ENCODE measurements around the gene ATG16L2.
"Not testable (repeated sequence)": the region's sequence is repeated elsewhere in the genome, so short reads cannot be mapped to it uniquely, and the experiment has no call there.

Gene ATG16L2

DNA sequence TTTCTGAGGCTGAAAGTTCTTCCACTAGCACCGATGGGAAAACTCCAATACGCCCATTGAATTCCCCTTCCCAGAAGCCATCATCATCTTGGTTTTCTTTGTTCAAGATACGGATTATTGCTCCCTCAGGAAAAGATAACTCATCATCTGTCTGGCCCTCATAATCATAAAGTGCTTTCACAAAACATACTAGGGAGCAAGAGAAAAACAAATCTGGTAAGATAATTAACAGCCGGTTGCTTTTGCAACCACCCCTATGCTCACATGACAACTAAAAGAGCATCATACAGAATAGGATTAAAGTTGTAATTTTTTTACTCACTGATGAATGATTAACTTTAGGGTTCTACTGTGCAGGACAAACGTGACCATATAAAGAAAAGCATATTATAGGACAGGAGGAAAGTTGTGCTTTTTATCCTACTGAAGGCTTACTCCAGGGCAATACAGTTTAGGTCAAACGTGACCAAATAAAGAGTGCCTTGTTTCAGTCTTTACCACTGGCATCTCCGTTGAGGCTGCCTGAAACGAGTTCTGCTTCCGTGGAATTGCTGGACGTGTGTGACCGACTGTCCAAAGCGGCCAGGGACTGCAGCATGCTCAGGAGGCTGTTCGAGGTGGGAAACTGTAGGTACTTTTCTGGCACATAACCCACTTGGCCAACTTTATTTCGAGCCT is 28.6 kb downstream of the ATG16L2 start:
- no peak for DNase-seq (ENCODE audit: low read depth in 2 of 2)

- DNase-seq (ENCODE audit: low read depth in 2 of 2), result no peak
Measured at GRCh38 chr11:72844356-72844755, 30.1 kb downstream of the ATG16L2 start.

DNA sequence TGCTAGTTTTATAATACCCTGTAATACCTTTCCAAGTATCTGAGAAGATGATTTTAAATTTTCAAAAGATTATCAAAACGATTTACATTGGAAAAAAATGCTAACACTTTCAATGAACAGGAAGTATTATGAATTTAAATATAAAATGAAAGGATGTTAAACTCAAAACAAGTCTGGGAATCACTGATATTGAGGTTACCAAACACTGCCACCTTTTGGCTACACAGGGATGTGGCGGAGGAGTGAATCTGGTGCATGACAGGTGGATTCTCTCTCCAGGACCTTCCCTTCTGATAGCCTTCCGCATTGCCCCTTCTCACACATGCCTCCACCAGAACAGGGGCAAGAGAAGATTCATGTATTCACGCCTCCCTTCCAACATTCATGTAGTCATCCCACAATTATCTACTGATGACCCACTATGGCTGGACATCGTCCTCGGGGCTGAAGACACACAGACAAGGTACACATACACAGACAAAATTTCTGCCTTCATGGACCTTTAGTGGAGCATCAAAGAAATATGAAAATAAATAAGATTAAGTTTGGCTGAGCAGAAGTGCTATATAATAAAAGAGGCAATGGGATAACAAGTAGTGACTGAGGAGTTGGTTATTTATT is 34.7 kb downstream of the ATG16L2 start:
- no peak for DNase-seq (ENCODE audit: low read depth in 2 of 2)

DNA sequence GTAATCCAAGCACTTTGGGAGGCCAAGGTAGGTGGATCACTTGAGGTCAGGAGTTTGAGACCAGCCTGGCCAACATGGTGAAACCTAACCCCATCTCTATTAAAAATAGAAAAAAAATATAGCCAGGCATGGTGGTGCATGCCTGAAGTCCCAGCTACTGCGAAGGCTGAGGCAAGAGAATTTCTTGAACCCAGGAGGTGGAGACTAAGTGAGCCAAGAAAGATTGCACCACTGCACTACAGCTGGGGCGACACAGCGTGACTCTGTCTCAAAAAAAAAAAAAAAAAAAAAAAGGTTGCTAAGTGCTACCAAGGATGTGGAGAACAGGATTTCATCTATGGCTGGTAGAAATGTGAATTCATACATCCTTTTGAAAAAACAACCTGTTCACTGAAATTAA is 36.6 kb downstream of the ATG16L2 start:
- no peak for DNase-seq (ENCODE audit: low read depth in 2 of 2)

GRCh38 chr11:72851726-72852125 is 37.5 kb downstream of the ATG16L2 start:
- no peak for DNase-seq (ENCODE audit: low read depth in 2 of 2)

DNA sequence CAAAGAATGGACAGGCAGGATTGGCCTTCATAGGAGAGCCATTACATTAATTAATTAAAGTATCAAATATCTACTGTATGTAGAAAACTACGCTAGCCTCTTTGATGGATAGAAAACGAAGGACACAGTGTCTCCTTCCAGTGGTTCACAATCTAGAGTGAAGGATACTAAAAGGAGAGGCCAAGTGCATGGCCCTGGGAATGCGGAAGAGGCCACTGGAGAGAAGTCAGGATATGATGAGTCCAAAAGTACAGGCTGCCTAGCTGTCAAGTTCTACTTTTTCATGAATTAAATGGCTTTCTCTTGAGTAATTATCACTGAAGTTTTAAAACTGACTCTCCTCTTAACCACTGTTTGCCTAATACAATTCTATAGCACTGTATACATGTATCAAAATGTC is 41.9 kb downstream of the ATG16L2 start:
- no peak for DNase-seq (ENCODE audit: low read depth in 2 of 2)

GRCh38 chr11:72856551-72857345 is 42.5 kb downstream of the ATG16L2 start:
- no peak for DNase-seq (ENCODE audit: low read depth in 2 of 2)

GRCh38 chr11:72858267-72858666 is 44.1 kb downstream of the ATG16L2 start:
- DNase-seq (ENCODE audit: low read depth in 2 of 2), result not testable (repeated sequence)

GRCh38 chr11:72859126-72859525 is 44.9 kb downstream of the ATG16L2 start:
- DNase-seq (ENCODE audit: low read depth in 2 of 2), result no peak

GRCh38 chr11:72860010-72860409 is 45.8 kb downstream of the ATG16L2 start:
- DNase-seq (ENCODE audit: low read depth in 2 of 2), result no peak

DNA sequence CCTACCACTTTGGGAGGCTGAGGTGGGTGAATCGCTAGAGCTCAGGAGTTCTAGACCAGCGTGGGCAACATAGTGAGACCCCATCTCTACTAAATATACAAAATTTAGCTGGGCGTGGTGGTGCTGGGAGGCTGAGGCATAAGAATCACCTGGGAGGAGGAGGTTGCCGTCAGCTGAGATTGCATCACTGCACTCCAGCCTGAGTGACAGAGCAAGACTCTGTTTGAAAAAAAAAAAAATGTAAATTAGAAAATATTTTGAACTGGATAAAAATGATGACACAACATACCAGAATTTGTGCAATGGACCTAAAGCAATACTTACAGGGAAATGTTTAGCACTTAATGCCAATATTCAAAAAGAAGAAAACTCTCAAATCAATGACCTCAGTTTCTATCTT is 46.4 kb downstream of the ATG16L2 start:
- DNase-seq (ENCODE audit: low read depth in 2 of 2), result no peak

GRCh38 chr11:72863091-72863490 is 48.9 kb downstream of the ATG16L2 start:
- no peak for DNase-seq (ENCODE audit: low read depth in 2 of 2)

DNA sequence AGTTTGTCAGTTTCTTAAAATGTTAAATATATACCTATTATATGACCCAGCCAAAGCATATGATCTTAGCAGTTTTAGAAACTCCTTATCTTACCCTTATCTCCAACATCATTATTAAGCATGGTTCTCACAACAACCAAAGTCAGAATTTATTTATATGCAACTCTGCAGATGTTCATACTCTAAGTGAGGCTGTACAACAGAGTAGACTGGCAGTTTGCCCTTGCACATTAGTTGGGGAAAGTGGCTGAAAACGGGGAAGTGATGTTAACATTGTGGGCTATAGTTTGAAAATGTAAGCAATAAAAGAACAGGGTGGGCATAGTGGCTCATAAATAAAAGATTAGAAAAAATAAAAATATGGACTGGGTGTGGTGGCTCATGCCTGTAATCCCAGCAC is 49.7 kb downstream of the ATG16L2 start:
- DNase-seq (ENCODE audit: low read depth in 2 of 2), result no peak

DNA sequence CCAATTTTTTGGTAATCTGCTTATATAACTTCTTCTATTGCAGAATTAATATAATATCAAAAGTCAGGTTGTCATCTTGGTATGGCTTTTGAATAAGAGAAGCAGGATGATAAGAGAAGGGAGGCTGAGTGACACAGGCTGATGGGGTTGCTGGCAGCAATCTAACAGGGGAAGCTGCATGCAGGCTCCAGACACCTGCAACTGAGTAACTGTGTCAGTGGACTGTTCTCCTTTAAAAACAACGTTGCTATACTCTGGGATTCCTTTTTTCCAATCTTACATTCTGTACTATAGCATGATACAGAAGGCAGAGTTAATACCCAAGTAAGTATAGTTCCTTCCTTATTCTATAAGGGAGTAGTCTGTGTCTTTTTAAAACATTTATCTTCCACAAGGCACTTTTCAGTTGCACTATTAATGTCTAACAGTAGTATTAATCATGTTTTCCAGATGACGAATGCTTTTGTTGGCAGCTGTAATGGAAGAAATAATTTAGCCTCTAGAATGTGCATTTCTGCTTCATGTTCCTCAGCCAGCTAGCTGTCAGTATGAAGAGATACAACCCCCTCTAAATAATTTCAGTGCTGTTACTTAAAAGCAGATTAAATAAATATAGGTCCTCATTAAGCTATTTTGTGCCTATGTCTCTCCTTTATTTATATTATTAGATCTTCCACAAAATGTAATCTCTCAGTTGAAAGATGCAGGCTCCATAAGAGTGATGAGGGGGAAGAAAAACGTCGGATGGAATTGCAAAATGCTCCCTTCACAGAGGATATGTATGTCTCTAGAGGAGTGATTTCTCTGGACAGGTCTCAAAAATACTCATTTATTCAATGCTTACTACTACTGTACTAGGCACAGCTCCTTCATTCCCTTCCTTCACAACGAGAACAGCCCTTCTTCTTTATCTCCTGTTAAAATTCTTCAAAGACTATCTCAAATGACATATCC is 50.8 kb downstream of the ATG16L2 start:
- DNase-seq (ENCODE audit: low read depth in 2 of 2), result no peak

DNA sequence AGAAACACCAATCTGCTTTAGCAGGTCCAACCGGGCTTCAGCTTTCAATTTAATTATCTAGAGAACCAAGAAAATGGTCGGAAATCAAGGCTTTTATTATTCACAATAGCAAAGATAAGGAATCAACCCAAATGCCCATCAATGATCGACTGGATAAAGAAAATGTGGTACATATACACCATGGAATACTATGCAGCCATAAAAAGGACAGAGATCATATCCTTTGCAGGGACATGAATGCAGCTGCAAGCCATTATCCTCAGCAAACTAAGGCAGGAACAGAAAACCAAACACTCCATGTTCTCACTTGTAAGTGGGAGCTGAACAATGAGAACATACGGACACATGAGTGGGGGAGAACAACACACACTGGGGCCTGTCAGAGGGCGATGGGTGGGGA is 53.8 kb downstream of the ATG16L2 start:
- no peak for DNase-seq (ENCODE audit: low read depth in 2 of 2)

- DNase-seq (ENCODE audit: low read depth in 2 of 2), result no peak
Measured at GRCh38 chr11:72869831-72870230, 55.6 kb downstream of the ATG16L2 start.

- DNase-seq (ENCODE audit: low read depth in 2 of 2), result no peak
Measured at GRCh38 chr11:72871119-72871518, 56.9 kb downstream of the ATG16L2 start.

DNA sequence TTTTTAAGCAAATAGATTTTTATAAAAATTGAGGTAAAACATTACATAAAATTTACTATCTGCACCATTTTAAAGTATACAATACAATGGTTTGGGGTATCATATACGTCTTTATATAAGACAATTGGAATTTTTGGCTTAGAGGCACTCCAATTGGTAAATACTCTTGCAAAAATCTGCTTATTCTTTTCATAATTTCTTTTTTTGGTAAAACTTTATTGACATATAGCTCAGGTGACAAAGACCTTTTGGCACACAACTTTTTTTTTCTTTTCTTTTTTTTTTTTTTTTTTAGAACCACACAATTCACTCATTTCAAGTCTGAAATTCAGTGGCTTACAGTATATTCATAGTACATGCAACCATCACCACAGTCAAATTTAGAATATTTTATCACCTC is 57.8 kb downstream of the ATG16L2 start:
- DNase-seq (ENCODE audit: low read depth in 2 of 2), result no peak

- no peak for DNase-seq (ENCODE audit: low read depth in 2 of 2)
Measured at GRCh38 chr11:72875736-72876135, 61.5 kb downstream of the ATG16L2 start.

GRCh38 chr11:72876147-72876546 is 61.9 kb downstream of the ATG16L2 start:
- DNase-seq (ENCODE audit: low read depth in 2 of 2), result no peak

Measured in stimulated activated CD8-positive, alpha-beta memory T cell treated with anti-CD3 and anti-CD28 coated beads, Interleukin-7, amount 100 ng/mL, for 1 hour (primary cell).